GM21447 (cell line): ENCODE measurements around the gene SRGAP2B.
"Not testable (repeated sequence)": the region's sequence is repeated elsewhere in the genome, so short reads cannot be mapped to it uniquely, and the experiment has no call there.

Experiments used
- ATAC-seq: cut with Tn5 transposase; IDR thresholded peaks from one replicate; pipeline ENCODE4 v1.9.1; 2021; ENCODE audit not compliant: unreplicated experiment

The SRGAP2B gene

DNA sequence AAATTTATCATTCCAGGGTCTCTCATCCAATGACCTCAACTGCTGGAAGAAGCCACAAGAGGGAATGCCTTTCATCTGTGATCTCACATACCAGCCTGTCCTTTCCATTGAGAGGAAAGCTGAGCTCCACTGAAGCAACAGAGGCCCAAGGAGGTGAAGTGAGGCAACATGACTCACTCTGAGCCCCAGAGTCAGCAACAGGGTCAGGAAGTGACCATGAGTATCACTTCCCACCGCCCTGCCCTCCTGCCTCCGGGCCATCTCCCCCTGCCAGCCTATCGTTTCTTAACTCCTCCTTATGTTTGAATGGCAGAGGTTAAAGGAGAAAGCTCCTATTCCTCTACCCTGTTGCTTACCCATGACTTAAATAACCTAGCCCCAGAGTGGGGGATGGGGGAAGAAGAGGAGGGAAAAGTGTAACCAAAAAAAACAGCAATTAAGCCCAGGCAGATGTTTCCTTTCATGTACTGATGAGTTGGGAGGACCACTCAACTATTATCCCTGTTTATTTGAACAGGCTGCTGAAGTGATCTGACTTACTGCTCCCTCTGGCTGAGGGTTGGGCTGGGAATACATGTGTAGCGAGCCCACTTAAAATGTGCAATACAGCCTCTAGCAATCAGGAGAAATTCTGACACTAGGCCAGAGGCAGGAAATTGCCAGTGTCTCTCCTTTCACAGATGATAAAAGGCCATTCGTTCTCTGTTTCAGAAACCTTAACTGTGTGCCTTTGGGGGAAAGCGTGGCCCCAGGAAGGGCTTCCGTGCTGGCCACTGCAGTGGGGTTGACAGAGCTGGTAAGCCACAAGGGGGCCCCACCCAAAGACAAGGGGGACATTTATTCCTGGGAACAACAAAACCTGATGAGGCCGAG is 177.7 kb downstream of the SRGAP2B start:
- ATAC-seq = not testable (repeated sequence)

DNA sequence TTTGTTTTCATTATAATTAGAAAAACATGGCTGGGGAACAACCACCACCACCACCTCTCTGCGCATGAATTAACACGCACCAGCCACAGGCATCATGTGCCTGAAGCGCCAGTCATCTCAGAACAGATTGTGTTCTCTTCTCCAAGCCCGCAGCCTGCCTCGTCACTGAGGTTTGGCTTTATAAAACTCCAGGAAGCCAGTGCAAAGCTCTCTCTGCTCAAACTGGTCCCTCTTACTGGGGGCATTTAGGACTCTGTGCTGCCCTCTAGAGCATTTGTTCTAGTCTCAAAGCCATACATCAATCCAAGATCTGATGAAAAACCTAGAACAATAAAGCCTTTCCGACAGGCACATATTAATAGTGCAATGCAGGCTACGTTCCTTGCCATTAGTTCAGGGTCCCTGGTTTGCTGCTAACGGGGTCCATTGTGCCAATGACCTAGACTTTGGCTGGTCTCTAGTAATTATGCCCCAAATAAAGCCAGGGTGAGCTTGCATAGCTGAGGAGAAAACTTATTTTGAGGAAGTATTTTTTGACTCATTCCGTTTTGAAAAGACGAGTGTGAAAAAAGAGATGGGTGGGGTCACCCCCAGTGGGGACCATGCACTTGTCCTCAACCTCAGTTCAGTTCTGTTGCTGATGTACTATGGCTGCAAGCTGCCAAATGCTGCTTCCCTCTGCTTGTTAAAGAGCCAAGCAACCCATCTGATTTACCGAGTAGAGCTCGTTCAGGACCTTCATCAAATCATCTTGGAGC is 181.0 kb downstream of the SRGAP2B start:
- ATAC-seq = peak; percentile 70

DNA sequence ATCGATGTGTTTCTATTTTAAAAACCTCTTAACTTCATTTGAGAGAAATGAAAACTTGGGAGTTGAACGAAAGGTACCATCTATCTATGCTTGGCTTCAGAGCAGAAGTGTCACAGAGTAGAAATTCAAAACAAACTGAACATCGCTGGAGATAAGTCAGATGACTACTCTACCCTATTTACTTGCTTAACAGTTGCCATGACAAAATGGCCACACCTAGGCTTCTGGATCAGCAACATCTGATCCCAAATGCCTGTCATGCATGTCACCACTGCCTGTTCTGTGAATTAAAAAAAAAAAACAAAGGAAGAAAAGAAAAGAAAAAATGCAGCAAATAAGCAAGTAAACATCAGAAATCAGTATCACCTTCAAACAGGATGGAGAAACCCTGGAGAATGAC is 181.7 kb downstream of the SRGAP2B start:
- ATAC-seq = not testable (repeated sequence)

DNA sequence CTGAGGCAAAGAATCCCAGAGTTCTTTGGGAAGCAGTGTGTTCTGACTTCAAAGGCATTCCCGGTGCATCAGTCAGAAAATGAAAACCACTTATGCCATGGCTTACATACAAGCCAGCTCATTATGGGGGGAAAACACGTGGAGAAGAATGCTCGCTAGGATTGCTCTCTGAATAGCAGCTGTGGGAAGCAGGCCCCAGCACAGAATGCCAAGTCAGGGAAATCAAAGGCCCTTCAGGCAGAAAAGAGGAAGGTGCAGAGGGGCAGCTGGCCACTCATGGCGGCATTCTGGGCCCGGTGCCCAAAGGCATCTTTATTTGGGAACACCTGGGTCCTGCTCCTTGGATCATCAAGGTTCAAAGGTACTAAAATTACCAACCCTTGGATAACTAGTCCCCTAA is 184.4 kb downstream of the SRGAP2B start:
- ATAC-seq = not testable (repeated sequence)

DNA sequence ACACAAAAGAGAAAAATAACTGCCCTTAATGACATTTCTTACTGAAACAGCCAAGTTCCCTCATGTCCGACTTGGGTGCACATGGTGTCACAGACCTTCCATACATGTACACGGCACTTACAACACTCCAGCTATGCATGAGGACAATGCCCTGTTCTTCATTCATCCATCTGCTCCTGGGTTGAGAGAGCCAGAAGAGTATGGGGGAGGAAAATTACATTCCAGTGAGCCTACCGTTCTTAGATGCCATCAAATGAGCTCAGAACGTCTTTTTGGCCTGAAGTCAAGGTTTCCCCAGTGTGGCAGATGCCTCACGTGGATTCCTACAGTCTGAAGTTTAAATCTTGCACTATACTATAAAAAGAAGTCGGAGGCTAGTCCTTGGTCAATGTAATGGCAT is 194.3 kb downstream of the SRGAP2B start:
- ATAC-seq = not testable (repeated sequence)

DNA sequence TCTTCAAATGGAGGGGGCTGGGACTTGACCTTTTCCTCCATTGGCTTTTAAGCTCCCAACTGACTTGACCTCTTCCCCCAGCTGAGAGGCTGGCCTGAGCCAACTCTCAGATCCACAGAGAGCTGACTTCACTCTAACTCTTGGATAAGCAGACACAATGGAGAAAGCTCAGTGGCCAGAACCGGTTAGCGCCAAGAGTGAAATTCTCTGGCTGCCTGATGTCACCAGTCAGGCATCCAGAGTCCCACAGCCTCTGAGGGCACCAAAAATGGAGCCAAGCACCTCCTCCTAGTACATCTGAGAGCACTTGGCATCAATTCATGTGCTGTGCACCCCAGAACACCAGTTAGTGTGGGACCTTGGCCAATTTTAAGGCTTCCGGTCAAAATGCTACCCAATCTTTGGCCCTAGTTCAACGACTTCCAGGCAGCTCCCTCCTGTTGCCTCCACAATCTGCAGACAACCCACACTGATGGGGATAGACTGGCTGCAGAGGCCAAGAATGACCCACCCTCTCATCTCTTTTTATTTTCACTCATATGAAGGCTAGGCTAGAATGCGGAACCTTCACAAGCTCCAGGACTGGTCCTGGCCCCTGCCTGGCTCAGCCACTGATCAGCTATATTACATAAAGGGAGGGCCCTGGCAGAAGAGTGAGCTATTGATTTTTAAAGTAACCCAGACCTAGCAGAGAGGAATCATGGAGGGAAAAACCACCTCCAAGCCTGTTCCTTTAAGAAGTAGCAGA is 200.5 kb downstream of the SRGAP2B start:
- ATAC-seq = not testable (repeated sequence)

DNA sequence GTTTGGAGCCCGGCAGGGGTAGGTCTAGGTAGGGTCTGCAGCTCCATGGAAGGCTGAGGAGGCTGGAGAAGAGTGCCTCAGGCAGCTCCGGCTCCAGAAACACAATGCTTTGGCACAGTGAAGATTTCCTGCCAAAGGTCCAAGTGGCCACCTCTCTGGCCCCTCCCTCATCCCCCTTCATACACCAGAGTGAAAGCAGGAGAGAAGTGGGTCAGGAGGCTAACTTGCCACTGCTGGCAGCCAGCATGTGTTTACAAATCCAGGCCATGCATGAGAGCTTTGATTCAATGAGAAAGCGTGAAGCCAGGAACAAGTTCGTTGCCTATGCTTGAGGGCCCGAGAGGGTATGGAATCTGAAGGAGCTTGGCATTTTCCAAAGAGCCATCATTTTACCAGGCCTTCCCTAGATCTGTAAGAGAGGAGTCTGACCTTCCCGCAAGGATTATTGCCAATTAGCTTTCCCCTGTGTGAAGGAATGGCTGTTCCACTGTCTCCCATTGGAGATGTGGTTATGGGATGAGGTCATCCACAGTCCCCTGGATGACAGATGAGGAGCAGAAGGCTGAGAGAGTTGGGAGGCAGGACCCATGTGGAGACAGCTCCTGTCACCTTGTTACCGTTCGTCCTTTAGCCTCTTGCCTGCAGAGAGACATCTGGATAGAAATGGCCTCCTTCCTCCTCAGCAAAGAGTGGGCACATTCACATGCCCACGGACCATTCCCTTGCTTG is 201.3 kb downstream of the SRGAP2B start:
- ATAC-seq = not testable (repeated sequence)

DNA sequence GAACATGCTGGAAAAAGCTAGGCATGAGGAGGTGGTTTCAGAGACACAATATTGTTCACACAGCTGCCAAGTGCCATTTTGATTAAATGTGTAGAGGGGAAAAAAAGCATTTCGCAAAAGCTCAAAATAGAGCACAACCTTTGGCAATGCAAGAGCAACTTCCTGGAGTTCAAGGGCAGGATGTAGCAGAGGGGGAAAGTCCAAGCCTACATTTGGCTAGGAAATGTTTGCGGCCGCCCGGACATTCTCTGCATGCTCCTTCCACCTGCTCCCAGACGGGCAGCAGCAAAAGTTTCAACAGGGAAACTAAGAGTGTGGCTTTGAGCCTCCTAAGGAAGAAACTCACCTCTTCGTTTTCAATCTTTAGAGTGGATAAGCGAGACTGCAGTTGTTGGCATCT is 202.1 kb downstream of the SRGAP2B start:
- not testable (repeated sequence) for ATAC-seq

DNA sequence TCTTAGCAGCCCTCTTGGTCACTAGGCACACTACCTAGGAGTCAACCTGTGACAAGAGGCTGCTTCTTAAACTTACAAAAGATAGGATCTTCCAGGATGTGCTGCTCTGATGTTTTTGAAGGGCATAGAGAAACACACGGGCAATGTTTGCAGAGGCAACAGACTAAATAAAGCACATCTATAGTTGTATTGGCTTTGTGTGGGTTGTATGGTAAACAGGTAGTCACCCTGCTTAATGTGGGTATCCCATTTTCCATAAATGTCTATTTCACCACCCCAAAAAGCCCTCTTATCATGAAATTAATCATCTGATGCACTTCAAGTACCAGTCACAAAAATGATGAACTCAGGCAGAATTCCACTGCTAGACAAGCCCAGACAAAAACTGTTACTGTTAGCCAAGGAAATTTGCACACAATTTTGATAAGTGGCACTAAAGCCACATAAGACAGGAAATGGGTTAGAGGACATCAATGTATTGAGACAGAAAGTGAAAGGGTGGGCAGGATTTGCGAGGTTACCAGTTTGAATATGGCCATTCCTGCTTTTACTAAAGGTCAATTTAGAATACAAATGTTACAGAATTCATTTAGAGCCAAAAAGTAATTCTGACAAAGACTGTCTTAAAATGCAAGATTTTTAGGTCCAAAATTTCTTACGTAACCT is 205.5 kb downstream of the SRGAP2B start:
- not testable (repeated sequence) for ATAC-seq

DNA sequence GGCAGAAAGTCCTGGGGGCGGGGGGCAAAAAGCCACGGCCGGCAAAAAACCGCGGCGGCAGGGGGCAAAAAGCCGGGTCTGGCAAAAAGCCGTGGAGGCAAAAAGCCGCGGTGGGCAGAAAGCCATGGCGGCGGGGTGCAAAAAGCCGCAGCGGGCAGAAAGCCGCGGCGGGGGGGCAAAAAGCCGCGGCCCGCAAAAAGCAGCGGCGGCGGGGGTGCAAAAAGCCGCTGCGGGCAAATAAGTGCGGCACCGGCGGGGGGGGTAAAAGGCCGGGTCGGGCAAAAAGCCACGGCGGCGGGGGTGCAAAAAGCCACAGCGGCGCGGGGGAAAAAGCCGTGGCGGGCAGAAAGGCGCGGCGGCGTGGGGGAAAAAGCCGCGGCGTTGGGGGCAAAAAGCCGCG is 212.1 kb downstream of the SRGAP2B start:
- not testable (repeated sequence) for ATAC-seq

DNA sequence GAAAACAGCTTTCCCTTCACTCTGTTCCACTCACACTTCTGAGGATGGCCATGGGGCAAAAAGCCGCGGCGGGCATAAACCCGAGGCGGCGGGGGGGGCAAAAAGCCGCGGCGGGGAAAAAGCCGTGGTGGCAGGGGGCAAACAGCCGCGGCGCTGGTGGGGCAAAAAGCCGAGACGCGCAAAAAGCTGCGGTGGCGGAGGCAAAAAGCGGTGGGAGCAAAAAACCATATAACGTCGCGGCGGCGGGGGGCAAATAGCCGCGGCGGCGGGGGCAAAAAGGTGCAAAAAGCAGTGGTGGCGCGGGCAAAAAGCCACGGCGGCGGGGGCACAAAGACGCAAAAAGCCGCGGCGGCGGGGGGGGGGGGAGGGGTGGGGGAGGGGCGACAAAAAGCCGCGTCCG is 212.8 kb downstream of the SRGAP2B start:
- ATAC-seq = not testable (repeated sequence)

DNA sequence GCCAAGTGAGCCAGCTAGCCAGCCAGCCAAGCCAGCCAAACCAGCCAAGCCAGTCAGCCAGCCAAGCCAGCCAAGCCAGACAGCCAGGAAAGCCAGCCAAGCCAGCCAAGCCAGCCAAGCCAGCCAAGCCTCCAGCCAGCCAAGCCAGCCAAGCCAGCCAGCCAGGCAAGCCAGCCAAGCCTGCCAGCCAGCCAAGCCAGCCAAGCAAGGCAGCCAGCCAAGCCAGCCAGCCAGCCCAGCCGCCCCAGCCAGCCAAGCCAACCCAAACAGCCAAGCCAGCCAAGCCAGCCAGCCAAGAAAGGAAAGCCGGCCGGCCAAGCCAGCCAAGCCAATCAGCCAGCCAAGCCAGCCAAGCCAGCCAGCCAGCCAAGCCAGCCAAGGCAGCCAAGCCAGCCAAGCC is 236.5 kb downstream of the SRGAP2B start:
- not testable (repeated sequence) for ATAC-seq
